GM12892 (cell line): ENCODE data around the gene CDCA5.

ENCODE experiments used
- POLR2A ChIP-seq: IDR thresholded peaks from 2 replicates; pipeline ENCODE4 v1.6.1; 2011; ENCODE audit warnings: low read depth, low read length, control low read depth
- POLR2AphosphoS5 ChIP-seq: IDR thresholded peaks from 2 replicates; pipeline ENCODE4 v1.6.1; 2011; ENCODE audit warnings: low read depth, low read length, control low read depth

DNA sequence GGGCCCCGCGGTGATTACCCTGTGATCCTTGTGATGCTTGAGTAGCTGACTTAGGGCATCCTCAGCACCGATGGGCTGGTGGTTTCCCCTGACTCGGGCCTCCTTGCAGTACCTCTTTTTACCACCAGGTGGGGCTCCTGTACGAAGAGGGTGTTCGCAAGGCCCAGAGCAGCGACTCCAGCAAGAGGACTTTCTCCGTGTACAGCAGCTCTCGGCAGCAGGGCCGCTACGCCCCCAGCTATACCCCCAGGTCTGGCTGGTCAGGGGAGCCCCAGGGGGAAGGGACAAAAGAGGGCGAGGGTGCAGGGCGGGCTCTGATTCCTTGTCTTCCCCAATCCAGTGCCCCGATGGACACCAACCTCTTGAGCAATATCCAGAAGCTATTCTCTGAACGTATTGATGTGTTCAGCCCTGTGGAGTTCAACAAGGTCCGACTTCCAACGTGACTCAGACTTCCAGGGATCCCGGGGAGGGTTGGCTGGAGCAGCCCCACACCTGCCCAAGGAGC lies 26.6 kb upstream of the CDCA5 start:
- TF ChIP-seq POLR2AphosphoS5 (no peak), POLR2A (no peak)
